NCI-H446 (cell line): Measurements from ENCODE around the gene CIZ1.
"Not testable (repeated sequence)": the region's sequence is repeated elsewhere in the genome, so short reads cannot be mapped to it uniquely, and the experiment has no call there.

Experiments used
- DNase-seq, 2 experiments: peaks; one replicate each; lab custom pipeline; 2025; lab: John Stamatoyannopoulos, UW

The CIZ1 gene

DNA sequence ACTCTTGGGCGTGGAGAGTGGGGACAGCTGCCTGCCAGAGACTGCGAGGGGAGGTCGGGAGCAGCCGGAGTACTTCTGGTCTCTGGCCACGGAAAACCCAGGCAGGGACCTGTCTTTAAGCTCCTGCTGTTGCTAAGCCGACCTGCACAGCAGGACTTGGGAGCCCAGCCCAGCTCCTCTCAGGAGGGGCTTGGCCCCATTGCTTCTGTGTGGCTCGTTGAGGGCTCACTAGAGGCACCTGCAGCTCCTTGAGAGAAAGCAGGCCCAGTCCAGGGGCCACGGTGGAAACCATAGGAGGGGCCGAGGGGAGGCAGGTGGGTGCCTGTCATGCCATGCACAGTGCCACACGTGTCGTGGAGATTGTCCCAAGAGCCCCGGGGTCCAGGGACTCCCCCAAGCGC is 45.4 kb downstream of the CIZ1 start:
- no peak for DNase-seq

DNA sequence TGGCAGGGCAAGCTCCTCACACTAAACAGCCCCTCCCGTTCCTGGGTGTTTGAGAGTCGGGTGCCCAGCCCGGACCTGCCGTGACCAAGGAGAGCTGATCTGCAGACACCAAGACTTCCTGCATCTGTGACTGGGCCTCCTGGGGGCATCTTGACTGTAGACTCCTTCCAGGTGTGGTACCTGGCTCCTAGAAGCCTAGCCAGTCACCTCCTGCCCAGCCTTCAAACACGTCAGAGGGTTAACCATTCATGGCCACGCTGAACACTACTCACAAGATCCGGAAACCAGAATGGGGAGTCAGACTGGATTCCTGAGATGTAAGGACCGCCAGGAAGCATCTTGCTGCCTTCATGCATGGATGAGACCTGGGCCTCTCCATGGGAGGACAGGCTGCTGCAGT is 45.8 kb downstream of the CIZ1 start:
- no peak for DNase-seq

DNA sequence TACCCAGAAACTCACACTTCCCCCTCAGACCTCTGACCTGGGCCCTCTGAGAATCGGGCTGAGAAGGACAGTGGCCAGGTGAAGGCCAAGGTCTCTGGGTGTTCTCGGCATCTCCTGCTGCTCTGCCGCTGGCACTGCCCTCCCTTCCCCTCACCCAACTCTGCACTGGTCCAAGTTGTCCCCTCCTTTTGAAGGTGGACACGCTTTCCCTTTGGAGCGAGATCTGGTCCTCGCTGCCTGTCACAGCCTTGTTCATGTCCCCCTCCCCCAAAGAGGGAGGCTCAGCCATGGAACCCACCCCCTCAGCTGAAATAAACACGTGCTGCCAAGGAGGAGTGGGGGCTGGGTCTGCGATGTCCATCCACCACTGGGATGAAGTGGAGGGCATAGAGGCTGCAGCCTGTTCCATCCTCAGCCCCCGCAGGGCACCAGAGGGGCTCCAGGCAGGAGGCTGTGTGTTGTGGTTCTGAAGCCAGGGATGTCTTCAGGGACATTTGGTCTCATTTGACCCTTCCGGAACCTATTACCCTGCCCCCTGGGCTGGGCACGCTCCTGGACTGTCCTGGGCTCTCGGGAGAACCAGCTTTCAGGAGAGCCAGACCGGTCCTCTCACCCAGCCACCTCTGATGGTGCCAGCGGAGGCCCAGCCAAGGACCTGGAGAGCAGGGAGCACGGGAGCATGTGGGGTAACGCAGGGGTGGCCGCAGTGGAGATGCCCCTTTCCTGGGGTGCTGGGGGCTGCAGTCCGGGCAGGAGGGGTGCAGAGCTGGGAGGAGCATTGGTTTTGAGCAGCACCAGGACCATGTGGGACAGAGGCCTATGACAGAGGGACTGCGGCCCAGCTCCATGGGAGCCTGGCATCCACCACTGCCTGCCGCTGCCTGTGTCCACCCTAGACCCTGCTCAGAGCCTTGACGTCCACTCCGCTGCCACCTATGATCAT is 46.9 kb downstream of the CIZ1 start:
- DNase-seq: no peak

DNA sequence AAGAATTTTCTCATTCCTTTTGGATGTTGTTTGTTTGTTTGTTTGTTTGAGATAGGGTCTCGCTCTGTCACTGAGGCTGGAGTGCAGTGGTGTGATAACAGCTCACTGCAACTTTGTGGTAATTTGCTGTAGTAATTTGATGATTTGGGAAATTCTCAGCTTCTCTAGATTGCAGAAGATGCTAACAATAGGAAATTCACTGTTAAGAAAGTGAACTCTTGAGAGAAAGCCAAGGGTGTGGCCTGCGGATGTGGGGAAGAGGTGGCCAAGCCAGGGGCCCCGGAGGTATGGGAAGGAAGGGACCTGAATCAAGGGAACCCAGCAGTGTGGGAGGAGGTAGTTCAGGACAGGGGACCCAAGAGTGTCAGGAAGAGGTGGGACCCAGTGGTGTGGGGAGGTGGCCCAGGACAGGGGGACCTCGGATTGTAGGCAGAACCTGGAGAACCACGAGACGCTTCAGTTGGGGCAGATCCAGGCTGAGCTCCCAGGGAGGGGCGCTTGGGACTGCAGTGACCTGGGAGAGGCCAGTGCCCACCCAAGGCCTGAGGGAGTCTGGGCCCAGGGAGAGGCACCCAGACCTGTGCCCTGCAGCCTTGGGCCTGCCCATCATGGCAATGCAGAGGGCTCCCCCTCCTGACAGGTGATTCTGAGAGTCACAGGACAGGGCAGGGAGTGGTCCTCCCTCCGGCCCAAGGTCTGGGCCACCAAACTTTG is 47.7 kb downstream of the CIZ1 start:
- DNase-seq: no peak

DNA sequence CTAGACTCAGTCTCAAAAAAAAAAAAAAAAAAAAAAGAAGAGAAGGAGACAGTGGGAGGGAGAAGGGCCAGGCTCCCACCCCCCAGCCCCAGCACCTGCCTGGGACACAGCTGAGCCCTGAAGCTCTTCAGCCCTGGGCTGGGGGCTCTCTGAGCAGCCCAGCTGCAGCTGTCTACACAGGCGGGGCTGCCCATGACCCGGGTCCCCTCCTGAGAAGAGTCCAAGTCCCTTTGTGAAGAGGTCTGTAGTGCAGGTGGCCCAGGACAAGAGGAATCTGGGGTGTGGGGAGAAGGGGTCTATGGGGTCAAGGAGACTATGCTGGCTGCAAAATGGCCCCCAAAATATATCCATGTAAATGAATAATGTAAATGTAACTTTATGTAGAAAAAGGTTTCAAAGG is 48.8 kb downstream of the CIZ1 start:
- no peak for DNase-seq

DNA sequence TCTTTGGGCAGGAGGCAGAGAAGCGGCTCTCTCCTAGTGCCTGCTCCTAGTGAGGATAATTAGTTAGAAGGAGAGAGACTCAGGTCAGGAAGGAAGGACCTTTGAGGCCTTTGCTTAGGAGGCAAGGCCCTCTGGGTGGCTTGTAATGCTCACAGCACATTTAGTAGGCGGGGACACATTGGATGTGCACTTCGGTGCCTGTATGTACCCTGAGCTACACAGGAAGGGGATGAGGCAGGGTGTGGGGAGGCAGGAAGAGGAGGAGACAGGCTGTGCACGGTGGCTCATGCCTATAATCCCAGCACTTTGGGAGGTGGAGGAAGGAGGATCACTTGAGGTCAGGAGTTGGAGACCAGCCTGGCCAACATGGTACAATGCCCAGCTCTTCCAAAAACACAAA is 49.3 kb downstream of the CIZ1 start:
- no peak for DNase-seq

DNA sequence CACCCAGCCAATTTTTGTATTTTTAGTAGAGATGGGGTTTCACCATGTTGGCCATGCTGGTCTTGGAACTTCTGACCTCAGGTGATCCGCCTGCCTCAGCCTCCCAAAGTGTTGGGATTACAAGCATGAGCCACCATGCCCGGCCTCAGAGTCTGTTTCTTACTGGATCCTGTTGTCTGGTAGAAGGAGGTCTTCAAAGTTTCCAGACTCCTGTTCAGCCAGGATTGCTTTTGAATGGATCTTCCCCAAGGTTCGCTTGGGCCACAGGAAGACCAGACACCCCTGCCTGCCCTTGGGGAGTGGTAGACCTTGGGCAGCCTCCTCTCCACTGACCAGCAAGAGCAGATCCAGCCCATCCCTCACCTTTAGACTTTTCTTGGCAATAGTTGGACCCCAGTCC is 49.8 kb downstream of the CIZ1 start:
- no peak for DNase-seq

DNA sequence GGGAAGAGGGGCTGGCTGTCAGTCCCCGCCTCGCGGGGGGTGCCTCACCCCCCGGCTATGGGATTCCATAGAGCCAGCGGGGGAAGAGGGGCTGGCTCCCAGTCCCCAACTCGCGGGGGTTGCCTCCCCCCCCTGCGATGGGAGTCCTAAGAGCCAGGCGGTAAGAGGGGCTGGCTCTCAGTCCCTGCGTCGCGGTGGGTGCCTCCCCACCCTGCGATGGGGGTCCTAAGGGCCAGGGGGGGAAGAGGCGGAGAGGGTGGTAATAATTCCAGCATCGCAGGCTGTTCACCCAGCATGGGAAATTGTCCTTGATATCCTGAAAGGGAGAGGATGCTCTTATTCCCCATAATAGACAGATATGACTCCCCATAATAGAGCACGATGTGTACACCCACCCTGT is 51.8 kb downstream of the CIZ1 start:
- no peak for DNase-seq

DNA sequence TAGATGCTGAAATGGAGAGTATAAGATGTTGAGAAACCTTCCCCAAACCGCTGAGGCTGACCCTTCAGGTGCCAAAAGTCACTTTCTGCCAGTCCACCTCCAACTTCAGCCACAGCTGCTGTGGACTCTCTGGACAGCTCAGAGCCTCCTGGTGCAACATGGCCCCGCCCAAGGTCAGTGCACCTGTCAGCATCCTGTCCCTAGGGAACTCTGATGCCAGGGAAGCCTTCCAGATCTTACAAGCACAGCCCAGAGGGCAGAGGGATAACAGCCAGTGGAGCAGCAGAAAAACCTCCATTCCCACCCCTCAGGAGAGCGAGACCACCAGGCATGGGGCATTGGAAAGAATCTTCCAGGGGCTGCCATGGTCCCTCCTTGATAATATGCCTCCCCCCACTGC is 53.4 kb downstream of the CIZ1 start:
- no peak for DNase-seq

DNA sequence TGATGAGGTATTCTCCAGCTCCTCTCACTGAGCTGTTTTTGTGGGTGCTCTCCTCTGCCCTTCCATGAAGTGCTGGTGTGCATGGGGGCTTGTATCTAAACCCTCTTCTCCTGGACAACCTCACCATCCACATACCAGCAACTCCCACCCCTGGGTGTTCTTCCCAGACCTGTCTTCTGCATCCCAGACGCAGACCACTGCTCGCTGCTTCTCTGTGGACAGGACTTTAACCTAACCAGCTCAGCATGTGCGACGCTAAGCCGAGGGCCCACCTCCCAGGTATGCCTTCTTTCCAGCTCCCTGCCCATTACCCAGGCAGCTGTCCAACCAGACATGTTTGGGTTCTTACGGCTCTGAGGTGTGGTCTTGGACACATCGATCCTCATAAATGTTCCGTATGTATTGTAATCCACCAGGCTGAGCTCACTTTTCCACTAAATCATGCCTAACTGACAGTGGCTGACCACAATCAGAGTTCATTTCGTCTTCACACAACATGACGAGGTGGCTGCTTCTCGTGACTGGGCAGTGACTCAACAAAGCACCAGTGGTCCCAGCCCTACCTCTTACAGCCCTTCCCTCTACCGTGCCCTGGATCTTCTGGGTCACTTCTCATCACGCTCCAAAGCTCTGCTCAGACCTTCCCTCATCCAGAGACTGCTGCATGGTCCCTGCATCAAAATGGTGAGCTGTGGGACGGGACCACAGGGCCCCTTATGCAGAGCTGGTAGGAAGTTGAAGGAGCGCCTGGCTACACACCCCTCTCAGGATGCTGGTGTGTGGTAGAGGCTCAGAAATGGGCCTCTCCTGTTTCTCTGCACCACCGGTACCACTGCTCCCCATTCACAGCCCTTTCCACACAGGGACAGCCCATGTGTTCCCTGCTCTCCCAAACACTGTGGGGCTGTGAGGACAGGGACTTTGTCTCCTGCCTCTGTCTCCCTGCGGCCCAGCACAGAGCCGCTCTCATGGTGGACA is 54.3 kb downstream of the CIZ1 start:
- no peak for DNase-seq

DNA sequence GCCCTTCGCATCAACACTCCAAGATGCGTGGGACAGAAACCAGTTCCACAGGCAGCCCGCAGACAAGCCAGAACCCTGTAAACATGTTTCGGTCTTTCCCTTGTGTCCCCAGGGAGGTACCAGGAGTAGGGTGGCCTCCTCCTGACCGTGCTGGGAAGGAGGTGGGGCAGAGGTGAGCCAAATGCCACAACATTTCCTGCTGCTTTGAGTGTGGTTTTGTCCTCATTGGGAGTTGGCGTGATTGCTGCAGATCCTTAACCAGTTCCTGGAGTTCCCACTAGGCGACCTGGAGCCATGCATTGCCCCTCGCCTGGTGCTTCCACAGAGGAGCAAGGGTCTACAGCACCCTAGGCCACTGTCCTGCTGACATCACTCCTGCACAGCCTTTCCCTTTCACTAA is 55.8 kb downstream of the CIZ1 start:
- DNase-seq: not testable (repeated sequence)

DNA sequence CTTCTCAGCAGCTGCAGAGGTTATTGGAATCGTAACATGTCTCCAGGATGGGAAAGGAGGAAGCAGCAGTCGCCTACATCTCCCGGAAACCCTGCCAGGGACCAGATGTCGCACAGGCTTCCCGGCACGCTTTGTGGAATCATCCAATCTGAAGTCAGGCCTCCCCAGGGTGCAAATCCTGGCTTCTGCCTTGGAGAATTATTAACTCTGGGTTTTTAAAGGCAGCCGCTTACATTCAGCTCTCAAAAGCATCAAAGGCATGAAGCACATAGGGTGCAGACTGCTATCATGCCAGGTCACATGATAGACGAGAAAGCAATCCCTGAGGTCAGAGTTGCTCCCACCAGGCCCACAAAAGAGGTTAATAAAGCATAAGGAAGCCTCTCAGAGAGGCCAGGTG is 59.2 kb downstream of the CIZ1 start:
- DNase-seq: not testable (repeated sequence)

DNA sequence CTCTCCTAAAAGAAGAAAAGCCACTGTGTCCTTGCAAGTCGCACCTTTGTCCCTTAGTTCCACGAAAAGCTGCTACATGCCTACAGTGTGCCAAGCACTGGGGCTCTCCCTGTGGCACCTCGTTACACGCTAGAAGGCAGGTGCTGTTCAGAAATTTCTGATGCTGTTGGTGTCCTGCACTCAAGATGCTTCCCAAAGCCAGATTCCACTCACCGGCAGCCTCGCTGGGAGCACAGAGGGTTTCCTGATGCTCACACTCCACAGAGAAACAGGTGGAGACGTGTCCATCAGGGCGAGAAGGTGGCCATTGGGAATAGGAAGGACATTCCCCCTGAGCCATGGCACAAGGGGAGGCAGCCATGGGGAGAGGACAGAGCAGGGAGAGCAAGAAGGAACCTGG is 60.0 kb downstream of the CIZ1 start:
- DNase-seq: not testable (repeated sequence)

DNA sequence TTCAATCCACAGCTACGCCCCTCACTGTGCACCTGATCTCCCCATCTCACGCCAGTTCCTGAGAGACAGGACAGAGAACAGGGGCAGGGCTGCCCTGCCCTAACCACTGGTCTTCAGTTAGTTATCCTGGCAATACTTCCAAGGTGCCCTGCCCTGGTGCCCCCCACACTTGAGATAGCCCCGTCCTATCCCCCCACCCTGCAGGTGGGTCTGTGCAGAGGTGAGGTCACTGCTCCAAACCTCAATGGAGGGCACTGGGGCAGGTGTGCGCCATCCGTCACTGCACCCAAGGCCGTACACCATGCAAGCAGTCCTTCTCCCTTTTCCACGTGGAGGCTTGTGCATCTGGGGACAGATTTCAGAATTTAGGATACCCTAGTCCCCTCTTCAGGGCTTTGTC is 60.7 kb downstream of the CIZ1 start:
- DNase-seq: not testable (repeated sequence)

DNA sequence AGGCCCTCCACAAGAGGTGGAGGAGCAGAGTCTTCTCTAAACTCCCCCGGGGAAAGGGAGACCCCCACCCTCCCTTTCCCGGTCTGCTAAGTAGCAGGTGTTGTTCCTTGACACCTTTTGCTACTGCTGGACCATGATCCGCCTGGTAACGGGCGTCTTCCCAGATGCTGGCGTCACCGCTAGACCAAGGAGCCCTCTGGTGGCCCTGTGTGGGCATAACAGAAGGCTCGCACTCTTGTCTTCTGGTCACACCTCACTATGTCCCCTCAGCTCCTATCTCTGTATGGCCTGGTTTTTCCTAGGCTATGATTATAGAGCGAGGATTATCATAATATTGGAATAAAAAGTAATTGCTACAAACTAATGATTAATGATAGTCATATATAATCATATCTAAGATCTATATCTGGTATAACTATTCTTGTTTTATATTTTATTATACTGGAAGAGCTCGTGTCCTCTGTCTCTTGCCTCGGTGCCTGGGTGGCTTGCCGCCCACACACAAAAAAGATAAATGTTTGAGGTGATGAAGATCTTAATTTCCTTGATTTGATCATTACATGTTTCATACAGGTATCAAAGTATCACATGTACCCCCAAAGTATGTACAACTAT is 61.3 kb downstream of the CIZ1 start:
- not testable (repeated sequence) for DNase-seq

DNA sequence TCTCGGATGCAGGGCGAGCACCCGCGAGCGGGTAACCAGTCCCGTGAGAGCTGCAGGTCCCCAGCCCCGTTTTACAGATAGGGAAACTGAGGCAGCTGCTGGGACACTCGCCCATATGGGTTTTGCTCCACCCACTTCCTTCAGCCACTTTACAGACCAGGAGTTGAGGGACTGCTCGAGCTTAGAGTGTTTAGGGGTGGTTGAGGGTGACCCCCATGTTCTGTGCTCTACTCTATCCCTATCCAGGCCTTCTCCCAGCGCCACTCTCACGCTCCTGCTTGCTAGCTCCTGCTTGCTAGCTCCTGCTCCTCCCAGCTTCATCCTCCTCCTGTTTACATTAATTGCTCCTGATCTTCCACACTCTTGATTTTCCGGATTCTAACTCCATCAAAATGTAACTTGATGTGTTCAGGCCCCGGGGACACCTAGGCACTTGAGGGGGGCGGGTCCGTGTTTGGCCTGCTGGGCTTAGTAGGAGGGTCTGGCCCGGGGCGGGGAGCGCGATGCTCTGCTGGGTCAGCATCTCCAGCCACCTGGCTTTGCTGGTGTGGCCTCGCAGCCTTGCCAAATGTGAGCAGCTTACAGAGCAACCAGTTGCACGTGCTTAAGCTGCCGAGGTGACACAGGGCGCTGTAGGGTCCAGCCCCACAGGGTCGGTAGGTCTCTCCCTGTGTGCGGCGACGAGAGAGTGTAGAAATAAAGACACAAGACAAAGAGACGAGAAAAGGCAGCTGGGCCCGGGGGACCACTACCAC is 62.4 kb downstream of the CIZ1 start:
- no peak for DNase-seq

DNA sequence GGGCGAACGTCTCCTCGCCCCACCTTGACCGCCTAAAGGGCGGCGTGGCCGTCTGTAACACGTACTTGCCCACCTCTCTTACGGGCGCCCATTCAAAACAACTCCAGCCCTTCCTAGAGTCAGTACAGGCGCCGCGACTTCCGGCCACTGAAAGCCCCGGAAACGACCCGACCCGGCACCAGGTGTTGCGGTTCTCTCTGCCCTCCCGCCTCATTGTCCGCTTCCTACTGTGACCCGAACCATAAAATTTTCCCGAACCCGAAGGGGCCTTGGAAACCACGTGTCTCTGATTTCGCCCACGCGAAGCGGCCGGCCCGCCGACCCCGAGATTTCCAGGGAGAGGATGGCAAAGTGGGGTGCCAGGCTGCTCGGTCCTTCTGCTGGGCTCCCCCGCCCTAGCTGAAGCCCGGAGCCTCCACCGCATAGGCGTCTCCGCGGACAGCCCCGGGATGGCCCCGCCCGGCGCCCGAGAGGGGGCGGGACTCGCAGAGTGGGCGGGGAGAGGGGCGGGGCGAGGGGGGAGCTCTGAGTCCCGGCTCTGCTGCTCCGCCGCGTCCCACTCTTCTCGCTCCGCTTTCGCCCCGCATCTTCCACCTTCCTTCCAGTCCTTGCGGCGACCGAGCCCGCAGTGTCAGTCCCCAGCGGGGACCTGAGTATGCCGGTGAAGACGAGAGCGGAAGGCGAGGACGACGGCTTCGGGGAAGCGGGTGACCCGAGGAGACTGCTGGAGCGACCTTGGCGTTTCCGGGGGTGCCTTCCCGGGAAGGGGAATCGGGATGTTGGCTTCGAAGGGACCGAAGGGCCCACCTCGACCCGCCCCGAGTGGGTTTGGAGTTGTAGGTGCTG is 63.2 kb downstream of the CIZ1 start:
- DNase-seq: peak; percentile 65 to 82

DNA sequence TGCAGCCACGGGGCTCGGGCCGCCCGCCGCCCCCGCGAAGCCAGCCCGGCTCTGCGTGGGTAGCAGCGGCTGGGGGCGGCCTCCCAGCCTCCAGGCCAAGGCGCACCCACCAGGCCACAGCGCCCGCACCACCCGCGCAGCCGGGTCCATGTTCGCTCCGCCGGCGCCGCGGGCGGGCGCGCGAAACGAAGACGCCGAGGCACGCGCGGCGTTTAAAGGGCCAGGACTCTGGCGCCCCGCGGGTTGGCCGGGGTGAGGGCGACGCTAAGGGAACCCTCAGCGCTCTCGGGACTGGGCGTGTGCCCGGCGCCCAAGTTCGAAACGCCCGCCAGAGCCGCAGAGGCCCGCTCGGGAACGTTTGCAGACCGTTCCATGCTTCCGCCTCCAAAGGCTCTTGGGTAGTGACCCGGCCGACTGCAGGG is 63.8 kb downstream of the CIZ1 start, which contains the start of gene PTGES2:
TSS of gene PTGES2 (minus strand) at position 162 of the 422 bp plus-strand sequence. CDS start at position 150, 12 bp downstream.
- DNase-seq: peak; percentile 18 to 76

DNA sequence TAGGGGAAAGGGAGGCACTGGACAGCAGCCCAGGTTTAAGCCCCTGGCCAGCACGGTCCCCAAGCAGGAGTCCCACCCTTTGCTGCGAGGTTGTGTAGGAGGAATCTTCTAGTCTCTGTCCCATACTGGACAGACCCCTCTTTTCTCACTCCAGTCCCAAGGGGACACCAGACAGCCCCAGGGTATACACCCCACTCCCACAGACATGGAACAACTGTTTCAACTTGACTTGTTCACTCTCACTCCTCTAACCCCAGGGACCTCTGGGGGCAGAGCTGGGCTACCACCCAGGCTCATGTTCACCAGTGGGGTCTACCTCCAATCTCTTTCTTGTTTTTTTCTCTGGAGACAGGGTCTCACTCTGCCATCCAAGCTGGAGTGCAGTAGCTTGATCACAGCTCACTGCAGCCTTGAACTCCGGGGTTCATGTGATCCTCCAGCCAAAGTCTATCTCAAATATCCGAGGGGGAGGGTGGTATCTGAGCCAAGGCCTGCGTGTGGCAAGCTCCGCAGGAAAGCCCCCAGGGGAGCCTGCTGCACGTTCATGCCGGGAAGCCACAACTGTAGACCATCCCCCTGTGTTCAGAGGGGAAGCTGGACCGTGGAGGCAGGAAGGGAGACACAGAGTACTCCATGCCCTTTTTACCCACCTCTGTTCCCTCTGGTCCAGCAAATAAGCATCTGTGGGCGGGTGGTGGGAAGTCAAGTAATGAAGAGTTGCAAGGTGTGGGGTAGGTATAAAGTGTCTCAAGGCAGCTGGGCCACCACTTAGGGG is 65.6 kb downstream of the CIZ1 start:
- no peak for DNase-seq
